Omental fat pad (tissue), 4 donors: ENCODE results near the gene TP53TG5. TPM values are rescaled to one million over a fixed set of nuclear protein-coding genes. Genes with fewer than 3 reads are reported as not detected.

Source experiments
- ATAC-seq: fragments of 150-250 bp; one replicate; pipeline ENCODE4 v1.9.1; 2016; ENCODE audit warnings: mild to moderate bottlenecking, moderate library complexity; ENCODE audit not compliant: low FRiP score
- DNase-seq: peaks from one replicate; pipeline ENCODE4 v3.0.0-alpha.2; 2019; ENCODE audit warnings: low spot score
- CTCF ChIP-seq, 3 donors: fragments of 450-650 bp; IDR thresholded peaks; one replicate each; pipeline ENCODE4 v1.5.1; 2016 to 2017; ENCODE audit warnings: antibody characterized with exemption in 3 of 3, mild to moderate bottlenecking in 3 of 3, moderate library complexity in 2 of 3
- total RNA-seq, 4 donors: library from RNA; depleted of rRNA; stranded (reverse); fragments of >200 nt; gene quantifications; one replicate each; pipeline ENCODE4 v1.1.0, GENCODE V29; 2016

TP53TG5 gene
- total RNA-seq, 4 donors from 2014 or later, result 0.47 TPM; not detected in 3

DNA sequence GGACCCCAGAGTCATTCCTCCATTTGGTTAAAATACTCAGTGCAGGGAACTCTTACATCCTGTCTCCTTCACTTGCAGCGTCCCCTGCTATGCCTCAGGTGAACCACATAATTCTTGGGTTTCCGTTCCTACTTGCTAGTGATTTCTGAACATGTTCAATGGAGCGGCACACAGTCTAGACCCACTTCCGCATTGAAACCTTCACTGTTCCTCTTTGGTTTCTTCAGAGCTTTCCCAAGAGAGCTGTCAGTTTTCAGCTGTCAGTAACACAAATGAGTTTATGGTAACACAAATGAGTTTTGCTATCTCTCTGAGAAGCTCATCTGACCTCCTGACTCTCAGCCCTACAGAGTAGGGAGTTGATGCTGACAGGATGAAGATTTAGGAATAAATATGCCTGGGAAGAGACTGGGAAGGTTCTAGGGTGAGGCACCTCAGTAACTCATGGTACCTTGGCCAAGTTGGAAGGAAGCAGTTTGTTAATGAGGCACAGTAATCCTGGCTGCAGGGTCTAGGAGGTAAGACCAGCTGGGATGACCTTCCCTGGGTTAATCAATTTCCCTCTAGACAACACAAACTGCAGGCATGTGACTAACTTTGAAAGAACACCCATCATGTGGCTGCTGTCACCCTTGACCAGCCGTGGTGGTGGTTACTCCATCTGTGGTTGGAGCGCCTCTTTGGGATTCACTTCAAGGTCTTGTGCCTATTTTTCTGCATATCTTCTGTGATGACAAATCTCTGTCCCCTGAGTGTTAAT is 9.7 kb downstream of the TP53TG5 start:
- TF ChIP-seq CTCF (IDR thresholded peaks at IDR 0.05), result no peak
- no peak for ATAC-seq

GRCh38 chr20:45367126-45367525 is 11.0 kb downstream of the TP53TG5 start:
- DNase-seq, result no peak
- TF ChIP-seq CTCF (IDR thresholded peaks at IDR 0.05), result no peak
- no peak for ATAC-seq

More for the DNA sequence above, 9.7 kb downstream of the TP53TG5 start:
- DNase-seq, result no peak

- no peak for TF ChIP-seq CTCF (IDR thresholded peaks at IDR 0.05)
- ATAC-seq, result no peak
- DNase-seq, result no peak
These were observed 11.5 kb downstream of the TP53TG5 start for GRCh38 chr20:45366631-45367030.

GRCh38 chr20:45366192-45366591 is 11.9 kb downstream of the TP53TG5 start:
- ATAC-seq (no peak), DNase-seq (no peak)
- TF ChIP-seq CTCF (IDR thresholded peaks at IDR 0.05), result no peak

GRCh38 chr20:45365444-45365970 is 12.6 kb downstream of the TP53TG5 start:
- no peak for TF ChIP-seq CTCF (IDR thresholded peaks at IDR 0.05)
- no peak for ATAC-seq
- DNase-seq, result no peak

GRCh38 chr20:45363611-45364492 is 14.3 kb downstream of the TP53TG5 start:
- no peak for TF ChIP-seq CTCF (IDR thresholded peaks at IDR 0.05)
- ATAC-seq (no peak), DNase-seq (no peak)
